ENCODE data around the gene TUBE1. TPM values are rescaled to one million over a fixed set of nuclear protein-coding genes. Genes with fewer than 3 reads are reported as not detected.

TUBE1 gene, protein sequence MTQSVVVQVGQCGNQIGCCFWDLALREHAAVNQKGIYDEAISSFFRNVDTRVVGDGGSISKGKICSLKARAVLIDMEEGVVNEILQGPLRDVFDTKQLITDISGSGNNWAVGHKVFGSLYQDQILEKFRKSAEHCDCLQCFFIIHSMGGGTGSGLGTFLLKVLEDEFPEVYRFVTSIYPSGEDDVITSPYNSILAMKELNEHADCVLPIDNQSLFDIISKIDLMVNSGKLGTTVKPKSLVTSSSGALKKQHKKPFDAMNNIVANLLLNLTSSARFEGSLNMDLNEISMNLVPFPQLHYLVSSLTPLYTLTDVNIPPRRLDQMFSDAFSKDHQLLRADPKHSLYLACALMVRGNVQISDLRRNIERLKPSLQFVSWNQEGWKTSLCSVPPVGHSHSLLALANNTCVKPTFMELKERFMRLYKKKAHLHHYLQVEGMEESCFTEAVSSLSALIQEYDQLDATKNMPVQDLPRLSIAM
- 17.7 and 20.3 TPM in 2 replicates for total RNA-seq

DNA sequence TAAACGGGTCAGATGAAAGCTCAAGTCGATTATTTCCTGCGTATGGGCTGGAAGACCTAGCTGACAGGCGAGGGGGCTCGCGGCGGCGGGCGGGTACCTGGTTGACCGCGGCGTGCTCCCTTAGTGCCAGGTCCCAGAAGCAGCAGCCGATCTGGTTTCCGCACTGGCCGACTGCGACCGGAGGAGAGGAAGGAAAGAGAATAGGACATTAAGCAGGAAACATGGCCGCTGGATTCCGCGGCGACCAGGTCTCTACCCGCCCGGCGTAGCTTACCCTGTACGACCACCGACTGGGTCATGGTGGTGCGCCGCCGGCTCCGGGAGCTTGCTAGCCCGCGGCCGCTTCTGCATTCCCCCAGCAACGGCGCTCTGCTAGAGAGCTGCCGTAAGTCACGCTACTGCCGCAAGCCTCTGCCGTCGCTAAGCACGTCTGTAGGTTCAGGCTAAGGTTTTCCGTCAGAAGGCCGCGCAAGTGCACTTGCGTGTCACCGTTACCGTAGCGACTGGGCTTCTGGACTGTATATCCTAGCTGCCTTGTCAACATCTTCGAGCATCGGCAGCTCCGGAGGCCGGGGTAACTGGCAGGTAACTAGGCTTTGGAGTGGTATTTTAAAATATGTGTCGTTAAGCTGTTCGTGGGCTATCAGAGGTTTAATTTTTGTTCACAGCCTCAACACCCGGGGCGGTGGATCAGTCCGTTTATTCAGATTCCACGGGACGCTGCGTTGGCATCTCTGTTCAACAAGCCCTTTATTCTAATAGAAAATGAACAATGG is at the start of gene TUBE1, which contains the start of gene FAM229B:
TSS of gene TUBE1 (minus strand) at position 347 of the 776 bp plus-strand sequence. CDS start at position 299, 48 bp downstream.
TSS of gene FAM229B (plus strand) at position 456 of the 776 bp plus-strand sequence. CDS start 11,693 bp downstream, outside the sequence.

DNA sequence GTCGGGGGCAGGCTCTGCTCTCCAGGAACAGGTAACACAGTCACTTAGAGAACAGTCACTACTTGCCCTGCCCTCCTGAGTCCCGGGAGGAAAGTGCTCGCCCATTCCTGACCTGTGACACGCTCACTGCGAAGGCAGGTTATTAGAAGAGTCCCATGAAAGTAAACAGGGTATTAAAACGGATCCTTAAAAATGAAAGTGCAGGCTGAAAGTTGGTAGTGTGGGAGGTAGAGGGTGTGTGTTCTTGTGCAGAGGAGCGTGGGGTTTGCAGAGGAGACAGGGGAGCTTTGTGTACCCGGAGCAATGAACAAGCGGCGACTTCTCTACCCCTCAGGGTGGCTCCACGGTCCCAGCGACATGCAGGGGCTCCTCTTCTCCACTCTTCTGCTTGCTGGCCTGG is 33.3 kb downstream of the TUBE1 start, which contains the start of gene CCN6:
TSS of gene CCN6 (plus strand) at position 104 of the 400 bp plus-strand sequence. CDS start at position 358, 254 bp downstream.

Other genes starting within 250 kb of the TUBE1 start
- gene FYN, start 214.0 kb downstream of the TUBE1 start, total RNA-seq, result 57.5 and 63.0 TPM in 2 replicates
- gene CCN6, start 33.4 kb downstream of the TUBE1 start, total RNA-seq, result not detected in 2 replicates
- 35.8 and 45.7 TPM in 2 replicates for gene FAM229B, start 109 bp upstream of the TUBE1 start, total RNA-seq
- gene LAMA4, start 167.1 kb upstream of the TUBE1 start, total RNA-seq, result 358 and 568 TPM in 2 replicates